H1 (cell line): ENCODE measurements around the gene ASS1. TPM values are rescaled to one million over a fixed set of nuclear protein-coding genes. Genes with fewer than 3 reads are reported as not detected.

Experiments
- POLR2A ChIP-seq, 2 experiments: IDR thresholded peaks; 1 replicate in 1 of 2; 2 replicates in 1 of 2; pipeline ENCODE4 v1.6.1; 2011; ENCODE audit warnings: low read depth in 2 of 2, low read length in 2 of 2, mild to moderate bottlenecking in 2 of 2; ENCODE audit errors: control extremely low read depth in 1 of 2
- polyA plus RNA-seq, 7 experiments: library from polyadenylated mRNA; depleted of rRNA in 3 of 7; stranded (reverse) in 5 of 7; unstranded in 2 of 7; fragments of >200 nt in 5 of 7; fragments of 200-250 nt in 2 of 7; gene quantifications; 1 replicate in 5 of 7; 2 replicates in 1 of 7; 4 replicates in 1 of 7; pipeline versions ENCODE4 v1.2.1 to v1.2.3, GENCODE V29; 2011 to 2013; ENCODE audit warnings: missing spikeins in 2 of 7, mixed read lengths in 2 of 7
- total RNA-seq: library from RNA; stranded (reverse); fragmentation: NEBNext Ultra II Directional; extraction: Animal tissue kit (Norgen Biotek cat#: 25700); gene quantifications from 2 replicates; pipeline ENCODE4 v1.2.1, GENCODE V29; 2021

Gene ASS1
- total and polyA plus RNA-seq, 2 of the 8 experiments (the other 6 are each of a cell fraction or from before 2014, with no cell fraction given): 108 to 296 TPM

DNA sequence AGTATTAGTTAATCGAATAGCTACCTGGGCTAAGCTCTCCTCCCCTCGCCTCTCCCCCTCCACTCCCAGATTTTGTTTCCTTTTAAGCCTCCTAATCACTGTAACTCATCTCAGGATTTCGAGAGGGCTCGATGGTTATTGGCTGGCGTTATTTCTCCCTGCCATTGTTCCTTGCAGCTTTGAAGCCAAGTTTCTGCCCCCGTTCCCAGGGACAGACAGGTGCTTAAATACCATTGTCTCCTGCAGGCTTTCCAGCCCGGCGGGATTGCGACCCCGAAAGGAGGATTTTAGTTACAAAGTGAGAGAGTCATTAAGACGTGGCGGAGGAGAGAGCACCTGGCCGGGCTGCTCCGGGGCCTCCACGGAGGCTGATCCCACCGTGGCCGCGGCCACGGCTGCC lies 46.2 kb downstream of the ASS1 start (continued):
- no peak for TF ChIP-seq POLR2A (IDR thresholded peaks at IDR 0.05; ENCODE audit: control extremely low read depth in 1 of 2, low read depth in 2 of 2, low read length in 2 of 2)
- TF ChIP-seq, all 59 proteins: peak for 0
